ENCODE measurements around the gene NDRG3. TPM values are rescaled to one million over a fixed set of nuclear protein-coding genes. Genes with fewer than 3 reads are reported as not detected.
A peak's percentile ranks its signal among the peaks of the same experiment; 100 is the strongest.

The NDRG3 gene
- total and polyA plus RNA-seq, 2 experiments from 2014 or later: 31.1 to 43.4 TPM

DNA sequence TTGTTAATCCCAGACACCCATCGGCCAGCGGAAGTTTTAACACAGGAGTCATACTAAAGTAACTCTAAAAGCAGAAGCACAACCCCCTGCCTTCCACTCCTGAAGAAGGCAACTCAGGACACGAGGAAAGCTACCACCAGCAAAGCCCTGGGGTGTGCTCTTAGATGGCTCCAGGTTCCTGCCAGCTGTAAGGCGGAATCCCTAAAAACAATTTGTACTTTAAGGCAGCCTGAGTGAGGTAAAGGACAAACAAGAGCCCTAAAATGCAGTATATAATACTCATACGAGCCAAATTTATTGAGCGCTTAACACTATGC lies 8.7 kb downstream of the NDRG3 start:
- TF ChIP-seq, protein P1, sequence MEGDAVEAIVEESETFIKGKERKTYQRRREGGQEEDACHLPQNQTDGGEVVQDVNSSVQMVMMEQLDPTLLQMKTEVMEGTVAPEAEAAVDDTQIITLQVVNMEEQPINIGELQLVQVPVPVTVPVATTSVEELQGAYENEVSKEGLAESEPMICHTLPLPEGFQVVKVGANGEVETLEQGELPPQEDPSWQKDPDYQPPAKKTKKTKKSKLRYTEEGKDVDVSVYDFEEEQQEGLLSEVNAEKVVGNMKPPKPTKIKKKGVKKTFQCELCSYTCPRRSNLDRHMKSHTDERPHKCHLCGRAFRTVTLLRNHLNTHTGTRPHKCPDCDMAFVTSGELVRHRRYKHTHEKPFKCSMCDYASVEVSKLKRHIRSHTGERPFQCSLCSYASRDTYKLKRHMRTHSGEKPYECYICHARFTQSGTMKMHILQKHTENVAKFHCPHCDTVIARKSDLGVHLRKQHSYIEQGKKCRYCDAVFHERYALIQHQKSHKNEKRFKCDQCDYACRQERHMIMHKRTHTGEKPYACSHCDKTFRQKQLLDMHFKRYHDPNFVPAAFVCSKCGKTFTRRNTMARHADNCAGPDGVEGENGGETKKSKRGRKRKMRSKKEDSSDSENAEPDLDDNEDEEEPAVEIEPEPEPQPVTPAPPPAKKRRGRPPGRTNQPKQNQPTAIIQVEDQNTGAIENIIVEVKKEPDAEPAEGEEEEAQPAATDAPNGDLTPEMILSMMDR (IDR thresholded peaks at IDR 0.05; ENCODE audit: low read depth, low read length): no peak
- DNase-seq (ENCODE audit: low read depth in 1 of 2, low spot score in 1 of 2): no peak
- Histone ChIP-seq H3K36me3 (no peaks in the 10 kb centered on the region), H3K27ac (peak overlapping the region; percentile 41), H3K9me3 (ENCODE audit: low read depth) (no peaks in the 10 kb centered on the region), H3K27me3 (no peaks in the 10 kb centered on the region), H3K4me1 (ENCODE audit: low read depth) (peaks cover 10% of the 10 kb centered on the region), H3K4me3 (no peak overlapping the region)

GRCh38 chr20:36736451-36737182 lies 9.3 kb downstream of the NDRG3 start:
- TF ChIP-seq, protein P1 (IDR thresholded peaks at IDR 0.05; ENCODE audit: low read depth, low read length): no peak
- Histone ChIP-seq H3K9me3 (ENCODE audit: low read depth) (no peaks in the 10 kb centered on the region), H3K36me3 (no peaks in the 10 kb centered on the region), H3K4me3 (no peak overlapping the region), H3K27ac (peak overlapping the region; percentile 41), H3K4me1 (ENCODE audit: low read depth) (peaks cover 10% of the 10 kb centered on the region), H3K27me3 (no peaks in the 10 kb centered on the region)
- no peak for DNase-seq (ENCODE audit: low read depth in 1 of 2, low spot score in 1 of 2)

DNA sequence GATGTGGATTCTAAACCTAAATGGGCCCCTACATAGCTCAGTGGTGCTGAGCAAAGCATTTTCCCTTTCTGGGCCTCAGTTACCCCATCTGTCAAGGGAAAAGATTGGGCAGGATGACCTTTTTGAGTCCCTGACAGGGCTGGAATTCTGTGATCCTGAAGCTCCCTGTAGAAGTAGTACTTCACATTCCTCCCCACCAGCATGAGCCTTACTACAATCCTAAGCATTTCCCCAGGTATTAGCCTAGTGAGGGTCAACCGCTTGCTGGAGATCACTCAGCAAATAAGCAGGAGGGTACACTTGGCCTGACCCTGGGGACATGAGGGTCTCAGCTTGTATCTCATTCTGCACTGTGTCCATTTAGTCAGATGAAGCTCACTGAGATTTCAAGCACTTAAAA lies 13.4 kb downstream of the NDRG3 start:
- Histone ChIP-seq H3K27ac (no peak overlapping the region), H3K36me3 (no peaks in the 10 kb centered on the region), H3K4me1 (ENCODE audit: low read depth) (peaks cover 10% of the 10 kb centered on the region), H3K4me3 (no peak overlapping the region), H3K27me3 (no peaks in the 10 kb centered on the region), H3K9me3 (ENCODE audit: low read depth) (no peaks in the 10 kb centered on the region)
- peak in 1 of 2 donors; percentile 20 for DNase-seq (ENCODE audit: low read depth in 1 of 2, low spot score in 1 of 2)
- TF ChIP-seq, protein P1 (IDR thresholded peaks at IDR 0.05; ENCODE audit: low read depth, low read length): no peak

GRCh38 chr20:36728986-36729385 lies 16.9 kb downstream of the NDRG3 start:
- H3K9me3 ChIP-seq (ENCODE audit: low read depth): no peaks in the 10 kb centered on the region
- TF ChIP-seq, protein P1 (IDR thresholded peaks at IDR 0.05; ENCODE audit: low read depth, low read length): no peak
- H3K4me3 ChIP-seq: no peak overlapping the region
- H3K4me1 ChIP-seq (ENCODE audit: low read depth): no peaks in the 10 kb centered on the region
- no peak overlapping the region for H3K27ac ChIP-seq
- no peaks in the 10 kb centered on the region for H3K27me3 ChIP-seq
- peak in 1 of 2 donors; percentile 19 for DNase-seq (ENCODE audit: low read depth in 1 of 2, low spot score in 1 of 2)
- no peaks in the 10 kb centered on the region for H3K36me3 ChIP-seq

- no peaks in the 10 kb centered on the region for H3K9me3 ChIP-seq (ENCODE audit: low read depth)
- TF ChIP-seq, protein P1 (IDR thresholded peaks at IDR 0.05; ENCODE audit: low read depth, low read length): no peak
- H3K27me3 ChIP-seq: no peaks in the 10 kb centered on the region
- no peak overlapping the region for H3K4me3 ChIP-seq
- no peaks in the 10 kb centered on the region for H3K4me1 ChIP-seq (ENCODE audit: low read depth)
- no peak overlapping the region for H3K27ac ChIP-seq
- H3K36me3 ChIP-seq: peaks cover 3% of the 10 kb centered on the region
- DNase-seq (ENCODE audit: low read depth in 1 of 2, low spot score in 1 of 2): no peak
Observed at GRCh38 chr20:36726168-36726567, 19.7 kb downstream of the NDRG3 start.

Measured in cardiac muscle cell (in vitro differentiated cells and primary cell).